Hepatocyte (in vitro differentiated cells): ENCODE measurements around the gene SUPT3H. TPM values are rescaled to one million over a fixed set of nuclear protein-coding genes. Genes with fewer than 3 reads are reported as not detected.

Source experiments
- DNase-seq: peaks from one replicate; pipeline ENCODE4 v3.0.0-alpha.2; 2016; ENCODE audit warnings: low spot score
- H2AFZ ChIP-seq: fragments of 200-600 bp; sonication (generic); 2 replicates; pipeline ENCODE4 v1.6.0; 2016; ENCODE audit warnings: antibody characterized with exemption, mild to moderate bottlenecking
- H3K27ac ChIP-seq: fragments of 200-600 bp; sonication (generic); 2 replicates; pipeline ENCODE4 v1.5.1; 2016; ENCODE audit warnings: mild to moderate bottlenecking
- H3K27me3 ChIP-seq: fragments of 200-600 bp; sonication (generic); 2 replicates; pipeline ENCODE4 v1.6.1; 2016
- H3K36me3 ChIP-seq: fragments of 200-600 bp; sonication (generic); replicated peaks from 2 replicates; pipeline ENCODE4 v1.5.1; 2016; ENCODE audit warnings: low read depth; ENCODE audit not compliant: insufficient read depth
- H3K4me1 ChIP-seq: fragments of 200-600 bp; sonication (generic); 2 replicates; pipeline ENCODE4 v1.5.1; 2016; ENCODE audit warnings: mild to moderate bottlenecking, moderate library complexity; ENCODE audit not compliant: insufficient read depth
- H3K4me2 ChIP-seq: fragments of 200-600 bp; sonication (generic); 2 replicates; pipeline ENCODE4 v1.6.0; 2016
- H3K4me3 ChIP-seq: fragments of 200-600 bp; sonication (generic); 2 replicates; pipeline ENCODE4 v1.5.1; 2016; ENCODE audit warnings: mild to moderate bottlenecking
- H3K79me2 ChIP-seq: fragments of 200-600 bp; sonication (generic); 2 replicates; pipeline ENCODE4 v1.6.0; 2017; ENCODE audit warnings: mild to moderate bottlenecking
- H3K9me2 ChIP-seq: fragments of 200-600 bp; sonication (generic); replicated peaks from 2 replicates; pipeline ENCODE4 v1.6.0; 2017; ENCODE audit warnings: mild to moderate bottlenecking; ENCODE audit not compliant: insufficient read depth
- H3K9me3 ChIP-seq: fragments of 200-600 bp; sonication (generic); 2 replicates; pipeline ENCODE4 v1.5.1; 2016; ENCODE audit warnings: low read depth, mild to moderate bottlenecking
- H4K20me1 ChIP-seq: fragments of 200-600 bp; sonication (generic); 2 replicates; pipeline ENCODE4 v1.6.0; 2016; ENCODE audit warnings: mild to moderate bottlenecking; ENCODE audit not compliant: insufficient read depth, poor library complexity, severe bottlenecking
- EZH2 ChIP-seq: fragments of 200-600 bp; sonication (generic); IDR thresholded peaks from 2 replicates; pipeline ENCODE4 v1.6.1; 2016; ENCODE audit warnings: antibody characterized with exemption, mild to moderate bottlenecking, borderline replicate concordance
- EZH2phosphoT487 ChIP-seq: fragments of 200-600 bp; sonication (generic); IDR thresholded peaks from one replicate; pipeline ENCODE4 v1.6.1; 2018; ENCODE audit warnings: antibody characterized with exemption, mild to moderate bottlenecking, low read depth, moderate library complexity; ENCODE audit not compliant: unreplicated experiment, severe bottlenecking
- WGBS: methylation state at CpG from one replicate; pipeline ENCODE4 v1.1.6; 2016; ENCODE audit warnings: low lambda C conversion rate; ENCODE audit errors: missing lambda C conversion rate; 5-methylcytosine and 5-hydroxymethylcytosine counted together
- polyA plus RNA-seq: library from polyadenylated mRNA; unstranded; fragments of >200 nt; fragmentation: Nextera tagmentation; extraction: Ambion mirVana; gene quantifications from 2 replicates; pipeline ENCODE4 v1.2.1, GENCODE V29; 2016
- total RNA-seq: library from RNA; depleted of rRNA; stranded (reverse); fragments of >200 nt; gene quantifications from 2 replicates; pipeline ENCODE4 v1.2.3, GENCODE V29; 2014
- TF ChIP-seq, protein P1 (sequence below): fragments of 200-600 bp; sonication (generic); IDR thresholded peaks from 2 replicates; pipeline ENCODE4 v1.5.1; 2016; ENCODE audit warnings: antibody characterized with exemption, mild to moderate bottlenecking; ENCODE audit not compliant: poor library complexity

Gene SUPT3H
- total and polyA plus RNA-seq, 2 experiments from 2014 or later: 6.8 to 7.7 TPM

- H3K79me2 ChIP-seq: no peaks in the 10 kb centered on the region
- H3K27me3 ChIP-seq: no peaks in the 10 kb centered on the region
- no peak overlapping the region for H3K27ac ChIP-seq
- no peak overlapping the region for H3K4me2 ChIP-seq
- peak; percentile 5 for DNase-seq
- H2AFZ ChIP-seq: no peak overlapping the region
- H3K4me3 ChIP-seq: no peak overlapping the region
- WGBS: 72% methylated on average over 3 of the region's 3 CpGs
- H3K4me1 ChIP-seq: peaks cover 5% of the 10 kb centered on the region
- H3K36me3 ChIP-seq: no peaks in the 10 kb centered on the region
- no peaks in the 10 kb centered on the region for H3K9me3 ChIP-seq
- no peak for TF ChIP-seq EZH2phosphoT487
- TF ChIP-seq EZH2: no peak
- TF ChIP-seq, protein P1, sequence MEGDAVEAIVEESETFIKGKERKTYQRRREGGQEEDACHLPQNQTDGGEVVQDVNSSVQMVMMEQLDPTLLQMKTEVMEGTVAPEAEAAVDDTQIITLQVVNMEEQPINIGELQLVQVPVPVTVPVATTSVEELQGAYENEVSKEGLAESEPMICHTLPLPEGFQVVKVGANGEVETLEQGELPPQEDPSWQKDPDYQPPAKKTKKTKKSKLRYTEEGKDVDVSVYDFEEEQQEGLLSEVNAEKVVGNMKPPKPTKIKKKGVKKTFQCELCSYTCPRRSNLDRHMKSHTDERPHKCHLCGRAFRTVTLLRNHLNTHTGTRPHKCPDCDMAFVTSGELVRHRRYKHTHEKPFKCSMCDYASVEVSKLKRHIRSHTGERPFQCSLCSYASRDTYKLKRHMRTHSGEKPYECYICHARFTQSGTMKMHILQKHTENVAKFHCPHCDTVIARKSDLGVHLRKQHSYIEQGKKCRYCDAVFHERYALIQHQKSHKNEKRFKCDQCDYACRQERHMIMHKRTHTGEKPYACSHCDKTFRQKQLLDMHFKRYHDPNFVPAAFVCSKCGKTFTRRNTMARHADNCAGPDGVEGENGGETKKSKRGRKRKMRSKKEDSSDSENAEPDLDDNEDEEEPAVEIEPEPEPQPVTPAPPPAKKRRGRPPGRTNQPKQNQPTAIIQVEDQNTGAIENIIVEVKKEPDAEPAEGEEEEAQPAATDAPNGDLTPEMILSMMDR: no peak
- H3K9me2 ChIP-seq: no peaks in the 10 kb centered on the region
- H4K20me1 ChIP-seq: no peaks in the 10 kb centered on the region
Observed at GRCh38 chr6:45260696-45261095, 117.0 kb downstream of the SUPT3H start.

DNA sequence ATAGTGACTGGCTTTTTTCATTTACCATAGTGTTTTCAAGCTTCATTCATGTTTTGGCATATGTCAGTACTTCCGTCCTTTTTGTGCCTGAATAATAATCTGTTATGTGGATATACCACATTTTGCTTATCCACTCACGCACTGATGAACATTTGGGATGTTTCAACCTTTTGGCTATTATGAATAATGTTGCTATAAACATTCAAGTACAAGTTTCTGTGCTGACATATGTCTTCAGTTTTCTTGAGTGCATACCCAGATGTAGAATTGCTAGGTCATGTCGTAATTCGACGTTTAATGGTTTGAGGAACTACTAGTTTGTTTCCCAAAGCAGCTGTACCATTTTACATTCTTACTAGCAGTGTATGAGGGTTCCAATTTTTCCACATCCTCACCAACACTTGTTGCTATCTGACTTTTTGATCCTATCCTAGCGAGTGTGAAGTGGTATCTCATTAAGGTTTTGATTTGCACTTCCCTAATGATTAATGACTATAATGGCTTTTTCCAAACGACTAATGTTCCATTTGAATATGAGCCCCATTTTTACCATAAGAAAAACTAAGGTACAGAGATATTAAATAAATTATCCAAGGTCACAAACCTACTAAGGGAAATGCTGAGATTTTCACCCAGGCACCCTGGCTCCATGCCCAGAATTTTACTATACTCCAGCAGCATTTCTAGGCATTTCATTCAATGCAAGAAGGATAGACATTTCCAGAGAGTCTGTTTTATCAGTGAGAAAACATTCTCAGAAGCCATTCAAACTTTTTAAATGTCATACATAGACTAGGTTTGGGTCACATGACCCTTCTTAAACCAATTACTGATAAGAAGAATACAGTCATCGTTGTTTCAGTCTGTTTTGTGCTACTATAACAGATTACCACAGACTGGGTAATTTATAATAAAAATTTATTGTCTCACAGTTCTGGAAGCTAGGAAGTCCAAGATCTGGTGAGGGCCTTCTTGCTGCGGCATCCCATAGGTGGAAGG, 120.7 kb downstream of the SUPT3H start:
- Histone ChIP-seq H2AFZ (no peak overlapping the region), H3K36me3 (no peaks in the 10 kb centered on the region), H4K20me1 (no peaks in the 10 kb centered on the region), H3K9me2 (no peaks in the 10 kb centered on the region), H3K4me2 (no peak overlapping the region), H3K27ac (no peak overlapping the region), H3K27me3 (no peaks in the 10 kb centered on the region), H3K4me3 (no peak overlapping the region), H3K9me3 (no peaks in the 10 kb centered on the region), H3K4me1 (peaks cover 9% of the 10 kb centered on the region), H3K79me2 (no peaks in the 10 kb centered on the region)
- no peak for DNase-seq
- WGBS: 90% methylated on average over 9 of the region's 9 CpGs
- TF ChIP-seq, protein P1: no peak
- no peak for TF ChIP-seq EZH2phosphoT487
- TF ChIP-seq EZH2: no peak

DNA sequence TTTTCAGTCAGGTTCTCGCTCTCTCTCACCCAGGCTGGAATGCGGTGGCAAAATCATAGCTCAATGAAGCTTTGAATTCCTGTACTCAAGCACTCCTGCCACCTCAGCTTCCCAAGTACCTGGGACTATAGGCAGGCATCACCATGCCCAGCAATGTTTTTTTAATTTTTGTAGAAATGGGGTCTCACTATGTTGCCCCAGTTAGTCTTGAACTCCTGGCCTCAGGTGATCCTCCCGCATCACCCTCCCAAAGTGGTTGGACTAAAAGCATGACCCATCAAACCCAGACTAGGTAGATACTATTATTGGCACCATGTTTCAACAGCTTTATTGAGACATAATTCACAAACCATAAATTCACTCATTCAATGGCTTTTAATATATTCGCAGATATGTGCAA, 122.3 kb downstream of the SUPT3H start:
- no peaks in the 10 kb centered on the region for H3K36me3 ChIP-seq
- H3K27me3 ChIP-seq: no peaks in the 10 kb centered on the region
- H3K4me2 ChIP-seq: no peak overlapping the region
- DNase-seq: no peak
- H3K9me2 ChIP-seq: no peaks in the 10 kb centered on the region
- no peaks in the 10 kb centered on the region for H3K9me3 ChIP-seq
- no peak overlapping the region for H3K27ac ChIP-seq
- peaks cover 9% of the 10 kb centered on the region for H3K4me1 ChIP-seq
- 97% methylated on average over 4 of the region's 4 CpGs for WGBS
- H4K20me1 ChIP-seq: no peaks in the 10 kb centered on the region
- H3K4me3 ChIP-seq: no peak overlapping the region
- H2AFZ ChIP-seq: no peak overlapping the region
- H3K79me2 ChIP-seq: no peaks in the 10 kb centered on the region
- TF ChIP-seq, protein P1: no peak
- TF ChIP-seq EZH2 (no peak), EZH2phosphoT487 (no peak)
